PC-3 (cell line): ENCODE measurements around the gene NINL. TPM values are rescaled to one million over a fixed set of nuclear protein-coding genes. Genes with fewer than 3 reads are reported as not detected.

ENCODE experiments used
- ATAC-seq: fragments of 200-7000 bp; cut with Tn5 transposase; 2 replicates; pipeline ENCODE4 v1.9.1; 2020; ENCODE audit warnings: mild to moderate bottlenecking, moderate library complexity
- BruUV-seq: library from RNA; stranded (reverse); fragments of 400-500 nt; replicated peaks from 2 replicates; lab custom pipeline; 2021; lab: Mats Ljungman, UMichigan
- CTCF ChIA-PET: fragments of 300-600 bp; sonication (Branson Sonifier 250); formaldehyde crosslinking; loops from one replicate; lab custom pipeline; 2022; ENCODE audit warnings: antibody characterized with exemption; lab: Charles Lee
- POLR2A ChIA-PET: fragments of 300-600 bp; sonication (Branson Sonifier 250); formaldehyde crosslinking; loops from one replicate; lab custom pipeline; 2022; ENCODE audit warnings: antibody characterized with exemption; ENCODE audit not compliant: unreplicated experiment; lab: Charles Lee
- DNase-seq: peaks from one replicate; pipeline ENCODE4 v3.0.0-alpha.2; 2015
- H2AFZ ChIP-seq: fragments of 300-600 bp; sonication (generic); 2 replicates; pipeline ENCODE4 v1.6.0; 2016; ENCODE audit warnings: antibody characterized with exemption, low read length
- H3F3A ChIP-seq: fragments of 300-600 bp; sonication (generic); one replicate; pipeline ENCODE4 v1.6.0; 2017; ENCODE audit warnings: antibody characterized with exemption, low read length, control low read depth, mild to moderate bottlenecking; ENCODE audit not compliant: unreplicated experiment
- H3K27ac ChIP-seq: fragments of 300-600 bp; sonication (generic); 2 replicates; pipeline ENCODE4 v1.5.1; 2016; ENCODE audit warnings: mild to moderate bottlenecking, low read length
- H3K27me3 ChIP-seq: fragments of 300-600 bp; sonication (generic); 2 replicates; pipeline ENCODE4 v1.6.1; 2016; ENCODE audit warnings: low read length, mixed read lengths
- H3K36me3 ChIP-seq: fragments of 300-600 bp; sonication (generic); 2 replicates; pipeline ENCODE4 v1.6.1; 2016; ENCODE audit warnings: low read depth, mixed run types, low read length, mixed read lengths
- H3K4me1 ChIP-seq: fragments of 300-600 bp; sonication (generic); 2 replicates; pipeline ENCODE4 v1.5.1; 2016; ENCODE audit warnings: low read length; ENCODE audit not compliant: insufficient read depth
- H3K4me2 ChIP-seq: fragments of 300-600 bp; sonication (generic); 2 replicates; pipeline ENCODE4 v1.6.0; 2016; ENCODE audit warnings: low read length
- H3K4me3 ChIP-seq: fragments of 300-600 bp; sonication (generic); 2 replicates; pipeline ENCODE4 v1.5.1; 2016; ENCODE audit warnings: mild to moderate bottlenecking, low read length, mixed read lengths
- H3K79me2 ChIP-seq: fragments of 300-600 bp; sonication (generic); 2 replicates; pipeline ENCODE4 v1.6.1; 2017; ENCODE audit warnings: low read length, mixed read lengths
- H3K9ac ChIP-seq: fragments of 300-600 bp; sonication (generic); 2 replicates; pipeline ENCODE4 v1.6.0; 2016; ENCODE audit warnings: mild to moderate bottlenecking, low read length
- H3K9me2 ChIP-seq: fragments of 300-600 bp; sonication (generic); replicated peaks from 2 replicates; pipeline ENCODE4 v1.6.1; 2016; ENCODE audit warnings: mixed run types, low read length, mixed read lengths
- H3K9me3 ChIP-seq: fragments of 300-600 bp; sonication (generic); 2 replicates; pipeline ENCODE4 v1.6.1; 2016; ENCODE audit warnings: low read length, mixed read lengths
- H4K20me1 ChIP-seq: fragments of 300-600 bp; sonication (generic); 2 replicates; pipeline ENCODE4 v1.6.1; 2016; ENCODE audit warnings: low read length, mixed read lengths
- EZH2 ChIP-seq: fragments of 300-600 bp; sonication (generic); IDR thresholded peaks from one replicate; pipeline ENCODE4 v1.6.1; 2017; ENCODE audit warnings: antibody characterized with exemption, mild to moderate bottlenecking, low read length; ENCODE audit not compliant: unreplicated experiment
- EZH2phosphoT487 ChIP-seq: fragments of 300-600 bp; sonication (generic); IDR thresholded peaks from 2 replicates; pipeline ENCODE4 v1.6.1; 2018; ENCODE audit warnings: mild to moderate bottlenecking, antibody characterized with exemption, low read length, borderline replicate concordance
- intact Hi-C: fragments of 100-400 bp; cut with micrococcal nuclease; formaldehyde crosslinking; loops from 2 replicates; pipeline ENCODE4 v1.9.0; 2023
- total RNA-seq: library from RNA; depleted of rRNA; stranded (reverse); fragments of >200 nt; gene quantifications from 2 replicates; pipeline ENCODE4 v1.2.3, GENCODE V29; 2014
- TF ChIP-seq, protein P1 (sequence below): fragments of 300-600 bp; sonication (generic); conservative IDR thresholded peaks from 2 replicates; pipeline ENCODE4 v1.5.1; 2017; ENCODE audit warnings: antibody characterized with exemption, low read depth, mild to moderate bottlenecking, low read length

NINL gene
- total RNA-seq, 1 experiment from 2014 or later, result 6.5 TPM

DNA sequence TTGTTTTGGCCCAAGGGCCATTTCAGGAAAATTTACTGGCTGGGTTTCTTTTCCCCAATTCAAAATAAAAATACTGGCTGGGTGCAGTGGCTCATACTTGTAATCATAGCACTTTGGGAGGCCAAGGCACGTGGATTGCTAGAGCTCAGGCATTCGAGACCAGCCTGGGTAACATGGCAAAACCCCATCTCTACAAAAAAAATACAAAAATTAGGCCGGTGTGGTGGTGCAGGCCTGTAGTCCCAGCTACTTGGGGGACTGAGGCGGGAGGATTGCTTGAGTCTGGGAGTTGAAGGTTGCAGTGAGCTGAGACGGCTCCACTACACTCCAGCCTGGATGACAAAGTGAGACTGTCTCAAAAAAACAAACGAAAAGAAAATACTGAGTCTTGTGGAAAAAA lies 60.0 kb downstream of the NINL start:
- H3K27me3 ChIP-seq, result no peaks in the 10 kb centered on the region
- no peaks in the 10 kb centered on the region for H3K79me2 ChIP-seq
- no peaks in the 10 kb centered on the region for H3K36me3 ChIP-seq
- H2AFZ ChIP-seq, result no peak overlapping the region
- no peak for TF ChIP-seq EZH2phosphoT487
- TF ChIP-seq EZH2, result no peak
- TF ChIP-seq, protein P1, sequence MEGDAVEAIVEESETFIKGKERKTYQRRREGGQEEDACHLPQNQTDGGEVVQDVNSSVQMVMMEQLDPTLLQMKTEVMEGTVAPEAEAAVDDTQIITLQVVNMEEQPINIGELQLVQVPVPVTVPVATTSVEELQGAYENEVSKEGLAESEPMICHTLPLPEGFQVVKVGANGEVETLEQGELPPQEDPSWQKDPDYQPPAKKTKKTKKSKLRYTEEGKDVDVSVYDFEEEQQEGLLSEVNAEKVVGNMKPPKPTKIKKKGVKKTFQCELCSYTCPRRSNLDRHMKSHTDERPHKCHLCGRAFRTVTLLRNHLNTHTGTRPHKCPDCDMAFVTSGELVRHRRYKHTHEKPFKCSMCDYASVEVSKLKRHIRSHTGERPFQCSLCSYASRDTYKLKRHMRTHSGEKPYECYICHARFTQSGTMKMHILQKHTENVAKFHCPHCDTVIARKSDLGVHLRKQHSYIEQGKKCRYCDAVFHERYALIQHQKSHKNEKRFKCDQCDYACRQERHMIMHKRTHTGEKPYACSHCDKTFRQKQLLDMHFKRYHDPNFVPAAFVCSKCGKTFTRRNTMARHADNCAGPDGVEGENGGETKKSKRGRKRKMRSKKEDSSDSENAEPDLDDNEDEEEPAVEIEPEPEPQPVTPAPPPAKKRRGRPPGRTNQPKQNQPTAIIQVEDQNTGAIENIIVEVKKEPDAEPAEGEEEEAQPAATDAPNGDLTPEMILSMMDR, result no peak
- H3K4me1 ChIP-seq, result peaks cover 15% of the 10 kb centered on the region
- H3K9me3 ChIP-seq, result no peaks in the 10 kb centered on the region
- no peak overlapping the region for H3K27ac ChIP-seq
- intact Hi-C loops, result no loop called here
- no TSS peak for BruUV-seq
- ChIA-PET POLR2A (no interaction called here), CTCF (no interaction called here)
- ATAC-seq (no peak), DNase-seq (no peak)
- H3K4me2 ChIP-seq, result no peak overlapping the region
- no peaks in the 10 kb centered on the region for H3F3A ChIP-seq
- H3K9ac ChIP-seq, result no peak overlapping the region
- no peaks in the 10 kb centered on the region for H4K20me1 ChIP-seq
- H3K4me3 ChIP-seq, result no peak overlapping the region
- no peaks in the 10 kb centered on the region for H3K9me2 ChIP-seq

DNA sequence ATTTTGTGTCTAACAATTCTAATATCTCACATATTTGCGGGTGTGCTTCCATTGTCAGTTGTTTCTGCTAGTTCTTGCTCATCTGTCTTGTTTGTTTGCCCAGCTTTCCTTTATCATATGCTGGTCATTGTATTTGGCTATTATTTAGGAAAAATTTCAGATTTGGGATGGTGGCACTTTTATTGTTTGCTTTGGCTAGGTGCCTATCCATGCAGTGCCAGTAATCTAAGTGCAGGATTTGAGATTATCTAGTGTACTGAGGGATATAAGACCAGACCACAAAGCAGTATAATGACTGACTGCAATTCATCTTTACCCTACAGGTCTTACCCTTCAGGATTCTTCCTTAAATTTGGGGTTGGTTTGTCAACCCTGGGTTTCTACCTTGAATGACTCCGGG lies 63.9 kb downstream of the NINL start:
- POLR2A ChIA-PET, result no interaction called here
- DNase-seq (no peak), ATAC-seq (no peak)
- no peaks in the 10 kb centered on the region for H3F3A ChIP-seq
- TF ChIP-seq, protein P1, result no peak
- TF ChIP-seq EZH2 (no peak), EZH2phosphoT487 (no peak)
- H3K4me3 ChIP-seq, result no peak overlapping the region
- no peaks in the 10 kb centered on the region for H3K27me3 ChIP-seq
- peaks cover 4% of the 10 kb centered on the region; the same call in 1 of the 2 replicates for H3K36me3 ChIP-seq
- H3K4me1 ChIP-seq, result peaks cover 11% of the 10 kb centered on the region
- H3K9me2 ChIP-seq, result no peaks in the 10 kb centered on the region
- no peaks in the 10 kb centered on the region for H4K20me1 ChIP-seq
- CTCF ChIA-PET, result no interaction called here
- H2AFZ ChIP-seq, result no peak overlapping the region
- no peak overlapping the region for H3K4me2 ChIP-seq
- no peaks in the 10 kb centered on the region for H3K9me3 ChIP-seq
- H3K9ac ChIP-seq, result no peak overlapping the region
- BruUV-seq, result no TSS peak
- intact Hi-C loops, result no loop called here
- no peaks in the 10 kb centered on the region for H3K79me2 ChIP-seq
- H3K27ac ChIP-seq, result no peak overlapping the region

DNA sequence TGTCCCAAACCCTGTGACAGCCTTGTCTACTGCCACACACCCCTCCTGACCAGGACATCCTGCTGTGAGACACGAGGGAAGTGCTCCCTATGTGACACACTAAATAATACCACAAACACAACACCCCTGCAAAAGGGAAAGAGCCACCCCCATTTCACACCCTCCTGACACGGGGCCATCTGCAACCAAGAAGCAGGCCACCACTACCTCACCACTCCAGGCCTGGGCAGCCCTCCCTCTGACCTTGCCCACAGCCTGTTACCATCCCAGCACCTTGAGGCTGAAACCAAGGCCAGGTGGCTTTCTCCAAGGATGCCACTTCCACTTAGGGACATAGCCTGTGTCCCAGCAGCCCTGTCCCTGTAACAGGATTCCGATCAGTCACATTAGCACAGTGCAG lies 68.2 kb downstream of the NINL start:
- Histone ChIP-seq H3K4me3 (no peak overlapping the region), H3K27ac (no peak overlapping the region), H4K20me1 (no peaks in the 10 kb centered on the region), H3K9me2 (no peaks in the 10 kb centered on the region), H3F3A (no peaks in the 10 kb centered on the region), H3K4me2 (no peak overlapping the region), H3K4me1 (no peaks in the 10 kb centered on the region), H3K9me3 (peaks cover 9% of the 10 kb centered on the region), H3K27me3 (no peaks in the 10 kb centered on the region), H3K79me2 (no peaks in the 10 kb centered on the region), H3K9ac (no peak overlapping the region), H3K36me3 (peaks cover 34% of the 10 kb centered on the region), H2AFZ (no peak overlapping the region)
- DNase-seq, result no peak
- CTCF ChIA-PET, result no interaction called here
- TF ChIP-seq EZH2phosphoT487, result no peak
- TF ChIP-seq, protein P1, result no peak
- no peak for TF ChIP-seq EZH2
- no peak for ATAC-seq
- POLR2A ChIA-PET, result no interaction called here
- no TSS peak for BruUV-seq
- intact Hi-C loops, result no loop called here
